Upper lobe of left lung (tissue), 4 donors: ENCODE measurements around the gene SLC35B2.

ENCODE experiments used
- CTCF ChIP-seq, 6 experiments: fragments of 450-650 bp in 4 of 6; fragments of 200-600 bp in 2 of 6; sonication (generic) in 2 of 6; IDR thresholded peaks; one replicate each; pipeline ENCODE4 v1.5.1; 2016 to 2019; ENCODE audit warnings: antibody characterized with exemption in 6 of 6
- POLR2A ChIP-seq, 4 donors: fragments of 450-650 bp; IDR thresholded peaks; one replicate each; pipeline ENCODE4 v1.5.1; 2016 to 2017; ENCODE audit warnings: antibody characterized with exemption in 4 of 4, mild to moderate bottlenecking in 2 of 4

- no peak for TF ChIP-seq CTCF (IDR thresholded peaks at IDR 0.05)
- TF ChIP-seq POLR2A (IDR thresholded peaks at IDR 0.05): no peak
Observed at GRCh38 chr6:44219815-44220784, 37.2 kb downstream of the SLC35B2 start.
